ENCODE results near the gene FHOD1.

Gene FHOD1

GRCh38 chr16:67243481-67243880, 3.8 kb downstream of the FHOD1 start:
- TF ChIP-seq CTCF (conservative IDR thresholded peaks at IDR 0.05; ENCODE audit: low read depth): no peak
- DNase-seq (ENCODE audit: low spot score): no peak
- H3K27ac ChIP-seq: peak overlapping the region; percentile 92
- ChIA-PET CTCF (no interaction called here), POLR2A (ENCODE audit: low non-redundant PET) (no interaction called here)

- ChIA-PET CTCF (interaction anchor here (1.1 kb wide), 1 partner anchor 57 kb away, joined by 4 read pairs; no protein-coding TSS in a partner anchor), POLR2A (ENCODE audit: low non-redundant PET) (no interaction called here)
- DNase-seq (ENCODE audit: low spot score): no peak
- TF ChIP-seq CTCF (conservative IDR thresholded peaks at IDR 0.05; ENCODE audit: low read depth): no peak
- peak overlapping the region; percentile 92 for H3K27ac ChIP-seq
These were observed 5.0 kb downstream of the FHOD1 start for GRCh38 chr16:67242138-67242730.

- ChIA-PET POLR2A (ENCODE audit: low non-redundant PET) (no interaction called here), CTCF (interaction anchor here (0.6 to 1.1 kb wide), 3 partner anchors 38 to 162 kb away, joined by 4 to 5 read pairs (median 4); partner anchors contain the start of gene PLEKHG4)
- peak; percentile 84 for DNase-seq (ENCODE audit: low spot score)
- H3K27ac ChIP-seq: peak overlapping the region; percentile 92
- TF ChIP-seq CTCF (conservative IDR thresholded peaks at IDR 0.05; ENCODE audit: low read depth): no peak
These were observed 6.0 kb downstream of the FHOD1 start for GRCh38 chr16:67241008-67241900.

- no peak for TF ChIP-seq CTCF (conservative IDR thresholded peaks at IDR 0.05; ENCODE audit: low read depth)
- CTCF ChIA-PET: no interaction called here
- DNase-seq (ENCODE audit: low spot score): no peak
- POLR2A ChIA-PET (ENCODE audit: low non-redundant PET): no interaction called here
- H3K27ac ChIP-seq: peak overlapping the region; percentile 92
These were observed 6.8 kb downstream of the FHOD1 start for GRCh38 chr16:67240506-67240905.

- no peak for DNase-seq (ENCODE audit: low spot score)
- CTCF ChIA-PET: interaction anchor here (0.6 kb wide), 1 partner anchor 58 kb away, joined by 3 read pairs; no protein-coding TSS in a partner anchor
- TF ChIP-seq CTCF (conservative IDR thresholded peaks at IDR 0.05; ENCODE audit: low read depth): no peak
- H3K27ac ChIP-seq: peak overlapping the region; percentile 92
- POLR2A ChIA-PET (ENCODE audit: low non-redundant PET): no interaction called here
These were observed 8.3 kb downstream of the FHOD1 start for GRCh38 chr16:67238806-67239470.

- ChIA-PET CTCF (interaction anchor here (1.0 kb wide), 1 partner anchor 11 kb away, joined by 3 read pairs; the partner anchor contains the start of gene TMEM208), POLR2A (ENCODE audit: low non-redundant PET) (interaction anchor here (0.6 kb wide), 1 partner anchor 729 kb away, joined by 3 read pairs; no protein-coding TSS in a partner anchor)
- H3K27ac ChIP-seq: peak overlapping the region; percentile 92
- TF ChIP-seq CTCF (conservative IDR thresholded peaks at IDR 0.05; ENCODE audit: low read depth): no peak
- no peak for DNase-seq (ENCODE audit: low spot score)
These were observed 9.1 kb downstream of the FHOD1 start for GRCh38 chr16:67238278-67238575.
